SK-N-SH (cell line): ENCODE measurements around the gene CEBPG.

ENCODE experiments used
- CTCF ChIP-seq: fragments of 200-600 bp; sonication (generic); IDR thresholded peaks from 2 replicates; pipeline ENCODE4 v1.6.1; 2017; ENCODE audit warnings: antibody characterized with exemption, mild to moderate bottlenecking, moderate library complexity
- ELF1 ChIP-seq: IDR thresholded peaks from 2 replicates; pipeline ENCODE4 v1.4.0; 2012
- IRF3 ChIP-seq: fragments of 150-350 bp; IDR thresholded peaks from 2 replicates; pipeline ENCODE4 v1.6.1; 2016; ENCODE audit warnings: mild to moderate bottlenecking, low read depth, low read length
- MXI1 ChIP-seq: IDR thresholded peaks from 2 replicates; pipeline ENCODE4 v1.6.1; 2012; ENCODE audit warnings: mild to moderate bottlenecking, low read depth, low read length, improper control_type of control experiment
- NRF1 ChIP-seq: IDR thresholded peaks from 2 replicates; pipeline ENCODE4 v1.6.1; 2012; ENCODE audit warnings: low read depth, mild to moderate bottlenecking, low read length
- RAD21 ChIP-seq: IDR thresholded peaks from 2 replicates; pipeline ENCODE4 v1.6.1; 2012; ENCODE audit warnings: mild to moderate bottlenecking, low read length
- RCOR1 ChIP-seq: fragments of 150-350 bp; IDR thresholded peaks from 2 replicates; pipeline ENCODE4 v1.6.1; 2017; ENCODE audit warnings: antibody characterized with exemption, low read length
- RFX5 ChIP-seq: IDR thresholded peaks from 2 replicates; pipeline ENCODE4 v1.6.1; 2012; ENCODE audit warnings: mild to moderate bottlenecking, improper control_type of control experiment, low read length
- RXRA ChIP-seq: IDR thresholded peaks from 2 replicates; pipeline ENCODE4 v1.4.0; 2012; ENCODE audit warnings: low read depth, mild to moderate bottlenecking, borderline replicate concordance
- SIN3A ChIP-seq: IDR thresholded peaks from 2 replicates; pipeline ENCODE4 v1.6.1; 2012; ENCODE audit warnings: low read depth, mild to moderate bottlenecking, low read length, moderate library complexity, borderline replicate concordance
- TF ChIP-seq, protein P1 (sequence below): IDR thresholded peaks from 2 replicates; pipeline ENCODE4 v1.4.0; 2012; ENCODE audit warnings: low read depth, borderline replicate concordance

DNA sequence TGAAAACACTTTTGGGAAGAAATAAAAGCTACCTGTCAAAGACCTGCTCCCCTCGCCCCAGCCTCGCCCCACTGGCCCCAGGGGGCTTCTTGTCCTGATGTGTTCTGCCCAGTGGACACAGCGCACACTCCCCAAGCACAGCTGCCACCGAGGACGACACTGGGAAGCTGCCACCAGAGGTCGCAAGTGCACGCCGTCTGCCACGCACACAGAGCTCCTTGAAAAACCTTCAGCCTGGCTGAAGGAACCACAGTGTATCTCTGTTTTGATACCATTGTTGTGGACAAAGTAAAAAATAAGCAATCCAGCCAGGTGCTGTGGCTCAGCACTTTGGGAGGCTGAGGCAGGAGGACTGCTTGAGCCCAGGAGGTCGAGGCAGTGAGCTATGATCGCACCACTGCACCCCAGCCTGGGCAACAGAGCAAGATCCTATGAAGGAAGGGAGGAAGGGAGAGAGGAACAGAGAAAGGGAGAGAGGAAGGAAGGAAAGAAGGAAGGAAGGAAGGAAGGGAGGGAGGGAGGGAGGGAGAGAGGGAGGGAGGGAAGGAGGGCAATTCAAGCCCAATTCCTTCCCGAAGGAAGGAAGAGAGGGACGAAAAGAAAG is 57.3 kb downstream of the CEBPG start:
- peak; percentile 84 for TF ChIP-seq CTCF
- TF ChIP-seq, protein P1, sequence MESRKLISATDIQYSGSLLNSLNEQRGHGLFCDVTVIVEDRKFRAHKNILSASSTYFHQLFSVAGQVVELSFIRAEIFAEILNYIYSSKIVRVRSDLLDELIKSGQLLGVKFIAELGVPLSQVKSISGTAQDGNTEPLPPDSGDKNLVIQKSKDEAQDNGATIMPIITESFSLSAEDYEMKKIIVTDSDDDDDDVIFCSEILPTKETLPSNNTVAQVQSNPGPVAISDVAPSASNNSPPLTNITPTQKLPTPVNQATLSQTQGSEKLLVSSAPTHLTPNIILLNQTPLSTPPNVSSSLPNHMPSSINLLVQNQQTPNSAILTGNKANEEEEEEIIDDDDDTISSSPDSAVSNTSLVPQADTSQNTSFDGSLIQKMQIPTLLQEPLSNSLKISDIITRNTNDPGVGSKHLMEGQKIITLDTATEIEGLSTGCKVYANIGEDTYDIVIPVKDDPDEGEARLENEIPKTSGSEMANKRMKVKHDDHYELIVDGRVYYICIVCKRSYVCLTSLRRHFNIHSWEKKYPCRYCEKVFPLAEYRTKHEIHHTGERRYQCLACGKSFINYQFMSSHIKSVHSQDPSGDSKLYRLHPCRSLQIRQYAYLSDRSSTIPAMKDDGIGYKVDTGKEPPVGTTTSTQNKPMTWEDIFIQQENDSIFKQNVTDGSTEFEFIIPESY = no peak
- TF ChIP-seq RCOR1 = 0 out of 2 replicates have a peak, but pooled peaks have one; percentile 6
- TF ChIP-seq MXI1 = no peak; the same call in 1 of the 2 replicates
- 0 out of 2 replicates have a peak, but pooled peaks have one; percentile 3 for TF ChIP-seq NRF1
- TF ChIP-seq IRF3 = no peak
- TF ChIP-seq RAD21 = peak; percentile 97
- TF ChIP-seq ELF1 = no peak
- TF ChIP-seq RFX5 = no peak
- no peak for TF ChIP-seq SIN3A
- TF ChIP-seq RXRA = no peak
